GM10266 (cell line): ENCODE data around the gene CYP27A1.

Experiments
- DNase-seq: peaks from one replicate; pipeline ENCODE4 v3.0.0; 2012; ENCODE audit errors: extremely low spot score
- TF ChIP-seq, protein P1 (sequence below): IDR thresholded peaks from 2 replicates; pipeline ENCODE4 v1.5.1; 2012; ENCODE audit warnings: mild to moderate bottlenecking, low read depth; ENCODE audit not compliant: control insufficient read depth, insufficient read depth; ENCODE audit errors: missing control alignments

The CYP27A1 gene

DNA sequence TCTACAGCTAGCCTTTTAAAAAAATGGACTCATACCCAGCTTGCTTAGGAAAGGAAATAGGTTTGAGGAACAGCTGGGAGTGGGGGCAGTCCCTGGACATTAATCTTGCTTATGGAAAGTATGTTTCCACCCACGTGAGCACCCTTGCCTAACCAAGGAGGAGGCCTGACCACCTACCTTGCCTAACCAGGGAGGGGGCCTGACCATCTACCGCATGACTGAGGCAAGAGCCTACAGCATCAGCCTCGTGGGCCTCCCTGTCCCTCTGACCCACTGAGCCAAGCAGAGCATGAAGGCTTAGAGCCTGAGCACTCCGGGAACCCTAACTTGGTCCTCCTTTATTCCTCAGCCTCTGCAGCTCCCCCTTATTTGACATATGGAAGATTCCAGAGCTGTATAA, 29.4 kb downstream of the CYP27A1 start:
- TF ChIP-seq, protein P1, sequence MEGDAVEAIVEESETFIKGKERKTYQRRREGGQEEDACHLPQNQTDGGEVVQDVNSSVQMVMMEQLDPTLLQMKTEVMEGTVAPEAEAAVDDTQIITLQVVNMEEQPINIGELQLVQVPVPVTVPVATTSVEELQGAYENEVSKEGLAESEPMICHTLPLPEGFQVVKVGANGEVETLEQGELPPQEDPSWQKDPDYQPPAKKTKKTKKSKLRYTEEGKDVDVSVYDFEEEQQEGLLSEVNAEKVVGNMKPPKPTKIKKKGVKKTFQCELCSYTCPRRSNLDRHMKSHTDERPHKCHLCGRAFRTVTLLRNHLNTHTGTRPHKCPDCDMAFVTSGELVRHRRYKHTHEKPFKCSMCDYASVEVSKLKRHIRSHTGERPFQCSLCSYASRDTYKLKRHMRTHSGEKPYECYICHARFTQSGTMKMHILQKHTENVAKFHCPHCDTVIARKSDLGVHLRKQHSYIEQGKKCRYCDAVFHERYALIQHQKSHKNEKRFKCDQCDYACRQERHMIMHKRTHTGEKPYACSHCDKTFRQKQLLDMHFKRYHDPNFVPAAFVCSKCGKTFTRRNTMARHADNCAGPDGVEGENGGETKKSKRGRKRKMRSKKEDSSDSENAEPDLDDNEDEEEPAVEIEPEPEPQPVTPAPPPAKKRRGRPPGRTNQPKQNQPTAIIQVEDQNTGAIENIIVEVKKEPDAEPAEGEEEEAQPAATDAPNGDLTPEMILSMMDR, result no peak
- DNase-seq, result no peak

DNA sequence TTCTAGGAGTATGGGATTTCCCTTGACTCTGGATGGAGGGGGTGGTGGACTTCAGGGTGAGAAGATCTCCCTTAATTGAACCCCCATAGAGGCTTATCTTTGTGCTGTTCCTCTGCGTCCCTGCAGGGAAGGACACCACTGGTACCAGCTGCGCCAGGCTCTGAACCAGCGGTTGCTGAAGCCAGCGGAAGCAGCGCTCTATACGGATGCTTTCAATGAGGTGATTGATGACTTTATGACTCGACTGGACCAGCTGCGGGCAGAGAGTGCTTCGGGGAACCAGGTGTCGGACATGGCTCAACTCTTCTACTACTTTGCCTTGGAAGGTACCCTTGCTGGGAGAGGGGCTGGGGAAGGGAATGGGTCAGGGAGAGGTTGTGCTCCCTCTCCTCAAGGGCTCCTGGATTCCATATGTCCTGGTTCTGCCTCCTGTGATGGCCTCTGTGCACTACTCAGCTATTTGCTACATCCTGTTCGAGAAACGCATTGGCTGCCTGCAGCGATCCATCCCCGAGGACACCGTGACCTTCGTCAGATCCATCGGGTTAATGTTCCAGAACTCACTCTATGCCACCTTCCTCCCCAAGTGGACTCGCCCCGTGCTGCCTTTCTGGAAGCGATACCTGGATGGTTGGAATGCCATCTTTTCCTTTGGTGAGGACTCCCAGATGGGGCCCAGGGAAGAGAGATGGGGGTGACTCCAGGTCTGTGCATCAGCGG, 30.3 kb downstream of the CYP27A1 start:
- TF ChIP-seq, protein P1, result no peak
- no peak for DNase-seq

DNA sequence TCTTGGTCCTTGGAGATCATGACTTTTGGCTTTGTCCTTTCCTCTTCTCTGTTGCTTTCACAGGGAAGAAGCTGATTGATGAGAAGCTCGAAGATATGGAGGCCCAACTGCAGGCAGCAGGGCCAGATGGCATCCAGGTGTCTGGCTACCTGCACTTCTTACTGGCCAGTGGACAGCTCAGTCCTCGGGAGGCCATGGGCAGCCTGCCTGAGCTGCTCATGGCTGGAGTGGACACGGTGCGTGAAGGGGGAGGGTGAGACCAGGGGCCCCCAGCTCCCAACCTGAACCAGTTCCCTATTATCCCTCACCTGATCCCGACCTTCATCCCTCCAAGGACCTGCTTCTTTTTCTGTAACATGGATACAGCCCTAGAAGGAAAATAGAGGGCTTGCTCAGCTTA, 30.9 kb downstream of the CYP27A1 start:
- DNase-seq, result no peak

DNA sequence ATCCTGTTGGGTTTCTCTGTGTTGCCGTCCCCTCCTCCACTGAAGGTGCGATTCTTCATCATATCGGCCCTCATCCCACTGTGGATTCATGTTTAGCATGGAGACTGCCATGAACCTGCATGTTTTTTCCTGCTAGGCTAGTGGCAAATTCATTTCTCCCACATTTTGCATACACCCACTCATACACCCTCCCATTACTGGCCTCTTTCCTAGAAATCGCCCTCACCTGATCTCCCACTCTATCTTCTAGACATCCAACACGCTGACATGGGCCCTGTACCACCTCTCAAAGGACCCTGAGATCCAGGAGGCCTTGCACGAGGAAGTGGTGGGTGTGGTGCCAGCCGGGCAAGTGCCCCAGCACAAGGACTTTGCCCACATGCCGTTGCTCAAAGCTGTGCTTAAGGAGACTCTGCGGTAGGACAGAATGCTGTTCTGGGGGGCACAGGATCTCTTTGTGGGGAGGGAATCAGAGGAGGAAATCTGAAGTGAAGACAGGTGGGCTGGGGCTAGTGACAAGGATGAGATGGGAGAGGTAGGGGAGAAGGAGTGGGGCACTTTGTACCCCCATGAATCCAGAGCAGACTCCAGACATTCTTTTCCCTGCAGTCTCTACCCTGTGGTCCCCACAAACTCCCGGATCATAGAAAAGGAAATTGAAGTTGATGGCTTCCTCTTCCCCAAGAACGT, 32.0 kb downstream of the CYP27A1 start:
- DNase-seq, result no peak
- TF ChIP-seq, protein P1, result no peak

More for the DNA sequence above, 30.9 kb downstream of the CYP27A1 start:
- TF ChIP-seq, protein P1, result no peak

DNA sequence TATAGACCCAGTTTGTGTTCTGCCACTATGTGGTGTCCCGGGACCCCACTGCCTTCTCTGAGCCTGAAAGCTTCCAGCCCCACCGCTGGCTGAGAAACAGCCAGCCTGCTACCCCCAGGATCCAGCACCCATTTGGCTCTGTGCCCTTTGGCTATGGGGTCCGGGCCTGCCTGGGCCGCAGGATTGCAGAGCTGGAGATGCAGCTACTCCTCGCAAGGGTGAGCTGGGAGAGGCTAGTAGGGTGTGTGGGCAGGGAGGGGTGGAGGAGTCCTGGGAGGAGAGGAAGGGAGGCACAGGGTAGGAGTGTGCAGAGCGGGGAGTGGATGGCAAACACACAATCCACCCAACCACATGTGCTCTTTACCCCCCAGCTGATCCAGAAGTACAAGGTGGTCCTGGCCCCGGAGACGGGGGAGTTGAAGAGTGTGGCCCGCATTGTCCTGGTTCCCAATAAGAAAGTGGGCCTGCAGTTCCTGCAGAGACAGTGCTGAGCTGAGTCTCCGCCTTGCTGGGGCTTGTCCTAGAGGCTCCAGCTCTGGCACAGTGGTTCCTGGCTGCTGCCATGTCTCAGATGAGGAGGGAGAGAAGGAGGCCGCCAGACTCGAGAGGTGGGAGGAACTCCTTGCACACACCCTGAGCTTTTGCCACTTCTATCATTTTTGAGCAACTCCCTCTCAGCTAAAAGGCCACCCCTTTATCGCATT, 32.7 kb downstream of the CYP27A1 start:
- no peak for DNase-seq
- TF ChIP-seq, protein P1, result no peak

DNA sequence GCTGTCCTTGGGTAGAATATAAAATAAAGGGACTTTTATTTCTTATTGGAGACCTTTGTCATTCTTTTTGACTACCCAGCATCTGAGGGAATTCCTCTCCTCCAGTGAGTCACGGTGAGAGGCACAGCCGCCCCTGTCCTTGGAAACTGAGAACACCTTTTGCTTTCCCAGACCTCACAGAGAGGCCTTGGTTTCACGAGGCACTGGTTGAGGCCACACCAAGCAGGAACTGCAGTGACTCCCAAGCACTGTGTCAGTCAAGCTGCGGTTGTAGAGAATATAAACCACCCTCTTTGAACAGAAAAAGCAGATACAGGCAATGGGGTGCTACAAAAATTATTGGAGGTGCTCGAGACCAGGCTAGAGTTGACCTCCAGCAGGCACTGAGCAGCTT, 33.3 kb downstream of the CYP27A1 start:
- TF ChIP-seq, protein P1, result no peak
- DNase-seq, result no peak

DNA sequence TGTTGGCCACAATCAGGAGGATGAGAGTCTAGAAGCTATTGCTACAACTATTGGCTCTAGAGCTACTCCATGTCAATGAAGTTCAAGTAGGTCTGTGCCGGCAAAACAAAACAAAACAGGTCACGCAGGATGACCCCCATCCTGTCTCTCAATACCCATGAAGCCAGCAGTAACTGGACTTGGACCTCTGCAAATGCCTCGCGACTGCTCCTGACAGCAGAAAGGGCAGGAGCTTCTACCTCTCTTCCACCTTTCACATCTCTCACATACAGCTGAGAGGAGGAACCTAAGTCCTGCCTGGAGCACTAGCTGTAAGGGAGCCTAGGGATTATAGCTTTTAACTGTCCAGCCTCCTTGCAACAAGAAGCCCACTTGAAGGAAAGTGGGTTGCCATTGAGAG, 33.7 kb downstream of the CYP27A1 start:
- DNase-seq, result no peak
- TF ChIP-seq, protein P1, result no peak
